ENCODE data around the gene IL18BP.
A peak's percentile ranks its signal among the peaks of the same experiment; 100 is the strongest.

IL18BP gene

DNA sequence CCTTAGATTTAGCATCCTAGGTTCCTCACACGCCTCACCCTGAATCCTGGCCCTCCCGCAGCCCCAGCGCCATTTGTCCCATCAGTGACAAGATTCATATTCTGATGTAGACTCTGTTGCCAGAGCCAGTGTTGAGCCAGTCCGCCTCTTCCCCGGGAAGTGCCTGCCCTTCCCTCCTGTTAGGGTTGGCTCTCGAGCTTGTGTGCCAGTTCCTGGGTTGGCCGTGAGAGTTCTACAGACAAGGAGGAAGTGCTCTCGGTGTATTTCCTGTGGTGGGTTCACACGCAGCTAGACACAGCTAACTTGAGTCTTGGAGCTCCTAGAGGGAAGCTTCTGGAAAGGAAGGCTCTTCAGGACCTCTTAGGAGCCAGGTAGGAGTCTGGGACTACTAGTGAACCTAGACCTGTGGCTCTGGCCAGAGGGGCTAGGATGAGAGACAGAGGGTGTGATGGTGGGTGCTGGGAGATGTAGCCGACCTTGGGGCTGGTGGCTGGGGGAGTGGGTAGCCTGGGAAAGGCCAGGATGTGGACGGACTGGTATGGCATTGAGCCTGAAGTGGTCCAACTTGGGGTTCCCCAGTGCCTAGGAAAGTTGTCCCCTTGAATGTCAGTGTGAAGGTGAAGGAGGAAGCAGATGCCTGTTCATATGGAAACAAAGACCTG is at the start of gene IL18BP:
Gene IL18BP (plus strand): TSS at position 261 of the 662 bp plus-strand sequence. CDS start 1,076 bp downstream, outside the sequence.
- no peak for DNase-seq (ENCODE audit: low read depth)

DNA sequence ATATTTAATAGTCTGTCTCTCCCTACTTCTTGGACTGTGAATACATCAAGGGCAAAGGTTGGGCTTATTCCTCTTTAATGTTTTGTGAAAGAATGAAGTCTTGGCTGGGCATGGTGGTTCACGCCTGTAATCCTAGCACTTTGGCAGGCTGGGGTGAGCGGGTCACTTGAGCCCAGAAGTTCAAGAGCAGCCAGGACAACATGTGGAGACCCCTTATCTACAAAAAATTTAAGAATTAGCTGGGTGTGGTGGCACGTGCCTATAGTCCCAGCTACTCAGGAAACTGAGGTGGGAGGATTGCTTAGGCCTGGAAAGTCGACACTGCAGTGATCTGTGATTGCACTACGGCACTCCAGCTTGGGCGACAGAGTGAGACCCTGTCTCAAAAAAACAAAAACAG is 49.7 kb upstream of the IL18BP start:
- DNase-seq (ENCODE audit: low read depth) = no peak

DNA sequence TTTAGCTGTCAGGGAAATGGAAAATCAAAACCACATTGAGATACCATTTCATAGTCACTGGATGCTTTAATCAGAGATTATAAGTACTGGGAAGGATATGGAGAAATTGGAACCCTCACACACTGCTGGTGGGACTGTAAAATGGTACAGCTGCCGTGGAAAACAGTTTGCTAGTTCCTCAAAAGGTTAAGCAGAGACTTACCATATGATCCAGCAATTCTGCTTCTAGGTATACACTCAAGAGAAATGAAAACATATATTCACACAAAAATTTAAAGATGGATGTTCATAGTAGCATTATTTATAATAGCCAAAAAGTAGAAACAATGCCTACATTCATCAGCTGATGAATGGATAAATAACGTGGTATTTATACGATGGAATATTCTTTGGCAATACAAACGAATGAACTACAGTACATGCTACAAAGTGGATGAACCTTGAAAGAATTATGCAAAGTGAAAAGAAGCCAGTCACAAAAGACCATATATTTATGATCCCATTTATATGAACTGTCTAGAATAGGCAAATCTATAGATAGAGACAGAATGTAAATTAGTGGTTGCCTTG is 46.9 kb upstream of the IL18BP start:
- DNase-seq (ENCODE audit: low read depth) = no peak

DNA sequence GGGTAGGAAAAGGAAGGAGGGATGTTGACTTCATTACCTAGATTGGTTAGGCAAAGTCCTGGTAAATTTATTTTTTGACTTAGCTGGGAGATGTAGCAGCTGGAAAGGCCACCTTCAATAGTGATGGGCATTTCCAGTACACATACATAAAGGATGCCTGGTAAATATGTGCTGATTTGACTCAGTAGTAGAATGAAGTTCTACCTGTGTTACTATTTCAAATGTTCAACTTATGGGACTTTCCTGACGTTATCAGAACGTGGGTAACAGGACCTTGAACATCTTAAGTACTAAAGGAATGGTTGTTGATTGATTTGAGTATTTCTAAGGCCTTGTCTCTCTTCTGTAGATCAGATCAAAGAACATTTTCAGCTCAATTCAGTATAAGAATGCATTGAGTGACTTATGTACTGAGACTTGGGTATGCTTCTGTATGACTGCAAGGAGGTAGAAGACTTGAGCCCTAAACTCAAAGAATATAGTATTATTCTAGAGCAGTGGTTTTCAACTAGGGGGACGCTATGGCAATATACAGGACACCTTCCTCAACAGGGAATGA is 42.7 kb upstream of the IL18BP start:
- DNase-seq (ENCODE audit: low read depth) = no peak

DNA sequence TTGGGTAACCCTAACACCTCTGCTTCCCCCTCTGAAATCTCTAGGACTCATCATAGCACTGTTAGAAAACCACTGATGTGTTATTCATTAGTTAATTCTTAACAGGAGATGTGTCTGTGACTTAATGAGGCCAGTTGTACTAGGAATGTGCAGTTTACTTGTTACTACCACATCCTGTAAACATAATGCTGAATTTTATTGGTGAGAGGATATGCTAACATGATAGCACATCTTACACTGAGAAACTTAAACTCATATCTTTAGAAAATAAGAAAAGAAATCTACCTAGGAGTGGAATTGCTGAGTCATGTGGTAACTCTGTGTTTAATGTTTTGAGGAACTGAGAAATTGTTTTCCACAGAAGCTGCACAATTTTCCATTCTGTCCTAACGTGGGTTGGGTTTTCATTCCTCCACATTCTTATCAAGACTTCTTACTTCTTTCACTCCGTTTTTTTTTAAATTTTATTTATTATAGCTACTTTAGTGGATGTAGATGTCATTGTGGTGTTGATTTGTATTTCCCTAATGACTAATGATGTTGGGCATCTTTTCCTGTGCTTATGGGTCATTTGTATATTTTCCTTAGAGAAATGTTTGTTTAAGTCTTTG is 36.2 kb upstream of the IL18BP start:
- DNase-seq (ENCODE audit: low read depth) = no peak

DNA sequence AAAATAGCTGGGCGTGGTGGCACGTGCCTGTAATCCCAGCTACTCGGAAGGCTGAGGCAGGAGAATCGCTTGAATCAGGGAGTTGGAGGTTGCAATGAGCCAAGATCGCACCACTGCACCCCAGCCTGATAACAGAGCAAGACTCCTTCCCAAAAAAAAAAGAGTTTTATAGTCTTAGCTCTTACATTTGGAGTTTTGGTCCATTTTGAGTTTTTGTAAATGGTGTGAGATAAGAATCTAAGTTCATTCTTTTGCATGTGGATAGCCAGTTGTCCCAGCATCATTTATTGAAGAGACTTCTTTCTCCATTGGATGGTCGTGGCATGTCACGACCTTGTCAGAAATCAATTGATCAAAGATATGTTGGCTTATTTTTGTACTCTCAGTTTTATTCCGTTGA is 35.2 kb upstream of the IL18BP start:
- DNase-seq (ENCODE audit: low read depth) = no peak

DNA sequence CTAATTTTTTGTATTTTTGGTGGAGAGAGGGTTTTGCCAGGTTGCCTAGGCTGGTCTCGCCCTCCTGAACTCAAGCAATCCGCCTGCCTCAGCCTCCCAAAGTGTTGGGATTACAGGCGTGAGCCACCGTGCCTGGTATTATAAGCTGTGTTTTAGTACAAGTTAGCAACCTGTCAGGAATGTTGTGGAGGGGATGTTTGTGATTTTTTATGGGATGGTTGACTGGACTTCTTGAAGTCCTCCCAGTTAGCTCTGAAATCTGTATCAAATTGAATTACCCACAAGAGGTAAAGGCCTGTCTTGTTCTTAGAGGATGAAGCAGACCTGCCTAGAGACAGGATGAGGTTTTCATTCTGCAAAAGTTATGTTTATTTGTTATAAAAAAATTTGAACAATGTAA is 34.1 kb upstream of the IL18BP start:
- no peak for DNase-seq (ENCODE audit: low read depth)

DNA sequence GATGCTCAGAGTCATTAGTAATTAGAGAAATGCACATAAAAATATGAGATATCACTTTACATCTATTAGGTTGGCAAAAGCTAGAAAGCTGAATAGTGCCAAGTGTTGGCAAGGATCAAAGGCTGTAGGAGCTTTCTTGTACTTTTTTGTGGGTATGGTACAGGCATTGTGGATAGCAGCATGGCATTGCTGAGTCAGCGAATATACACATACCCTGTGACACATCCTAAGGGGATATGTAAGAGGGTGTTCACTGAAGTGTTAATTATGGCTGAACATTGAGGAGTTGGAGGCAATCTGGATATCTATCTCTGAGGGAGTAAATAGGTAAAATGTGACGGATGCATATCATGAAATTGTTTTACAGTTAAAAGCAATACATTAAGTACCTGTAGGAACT is 27.0 kb upstream of the IL18BP start:
- DNase-seq (ENCODE audit: low read depth) = no peak

DNA sequence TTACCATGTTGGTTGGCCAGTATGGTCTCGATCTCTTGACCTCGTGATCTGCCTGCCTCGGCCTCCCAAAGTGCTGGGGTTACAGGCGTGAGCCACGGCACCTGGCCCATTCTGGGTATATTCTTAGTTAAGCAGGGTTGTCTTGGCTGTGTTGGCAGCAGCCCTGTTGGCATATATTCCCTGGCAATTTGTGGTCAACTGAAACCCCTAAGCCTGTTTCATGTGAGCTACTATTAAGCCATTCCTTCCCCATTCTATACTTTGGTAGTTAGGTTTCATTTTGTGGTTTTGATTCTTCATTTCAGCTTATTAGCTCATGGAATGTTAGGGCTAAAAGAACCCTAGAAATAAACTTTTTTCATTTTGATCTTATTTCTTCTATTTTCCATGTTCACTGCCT is 22.2 kb upstream of the IL18BP start:
- no peak for DNase-seq (ENCODE audit: low read depth)

DNA sequence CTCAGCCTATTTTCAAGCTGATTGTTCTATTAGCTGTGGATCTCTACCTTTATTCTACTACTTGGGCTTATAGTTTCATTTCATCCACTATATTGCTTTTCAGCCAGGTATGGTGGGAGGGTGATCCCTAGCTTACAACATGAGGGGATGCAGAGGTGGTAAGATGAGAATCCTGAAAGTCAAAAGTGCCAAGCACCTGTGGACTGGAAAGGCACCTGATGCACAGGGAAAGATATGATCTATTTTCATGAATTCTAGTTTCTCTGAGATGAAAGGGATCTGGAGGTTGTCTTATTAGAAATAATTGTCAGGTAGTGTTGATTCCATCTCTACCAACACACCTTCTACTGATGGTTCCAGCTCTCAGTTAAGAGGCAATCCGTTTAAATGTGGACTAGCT is 21.6 kb upstream of the IL18BP start:
- no peak for DNase-seq (ENCODE audit: low read depth)

DNA sequence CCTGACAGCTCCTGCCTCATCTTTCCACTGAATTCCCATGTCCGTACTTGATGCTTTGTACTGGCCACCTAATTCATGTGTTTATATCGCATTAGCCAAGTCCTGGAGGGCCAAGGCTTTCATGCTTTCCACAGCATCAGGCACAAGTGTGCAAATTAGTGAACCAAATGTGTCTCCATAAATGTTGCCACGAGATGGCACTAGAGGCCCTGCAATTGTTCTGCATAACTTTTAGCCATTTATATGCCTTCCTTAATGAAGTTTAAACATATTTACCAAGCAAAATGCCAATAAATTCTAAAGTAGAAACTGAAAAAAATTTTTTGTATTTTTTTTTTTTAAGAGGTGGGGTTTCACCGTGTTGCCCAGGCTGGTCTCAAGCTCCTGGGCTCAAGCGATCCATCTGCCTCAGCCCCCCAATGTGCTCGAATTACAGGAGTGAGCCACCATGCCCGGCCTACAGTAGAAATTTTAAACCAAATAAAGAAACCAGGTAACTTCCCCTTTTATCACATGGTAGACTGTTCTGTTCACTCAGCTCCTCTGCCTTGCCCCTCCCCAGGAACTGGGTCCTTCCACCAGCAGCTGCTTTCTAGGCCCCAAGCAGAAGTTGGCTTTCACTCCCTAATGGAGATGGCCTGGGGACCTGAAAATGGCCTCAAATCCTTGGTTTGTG is 20.8 kb upstream of the IL18BP start:
- peak; percentile 26 for DNase-seq (ENCODE audit: low read depth)

DNA sequence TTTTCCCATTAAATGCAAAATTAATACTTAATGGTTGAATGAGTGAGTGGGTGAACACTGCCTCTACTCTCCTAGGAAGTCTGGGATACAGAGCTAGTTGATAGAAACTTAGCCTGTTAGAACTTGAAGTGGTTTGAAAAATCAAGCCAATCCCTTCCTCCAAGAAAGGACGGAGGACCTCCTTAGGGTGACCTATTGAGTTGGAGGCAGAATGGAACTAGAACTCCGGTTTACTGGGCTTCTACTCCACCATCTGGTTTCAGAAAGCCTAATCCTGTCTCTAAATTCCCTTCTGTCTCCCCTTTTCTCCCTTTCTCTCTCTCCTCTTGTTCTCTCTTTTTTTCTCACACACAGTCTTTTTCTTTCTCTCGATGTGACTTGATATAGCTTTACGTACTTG is 19.6 kb upstream of the IL18BP start:
- no peak for DNase-seq (ENCODE audit: low read depth)

DNA sequence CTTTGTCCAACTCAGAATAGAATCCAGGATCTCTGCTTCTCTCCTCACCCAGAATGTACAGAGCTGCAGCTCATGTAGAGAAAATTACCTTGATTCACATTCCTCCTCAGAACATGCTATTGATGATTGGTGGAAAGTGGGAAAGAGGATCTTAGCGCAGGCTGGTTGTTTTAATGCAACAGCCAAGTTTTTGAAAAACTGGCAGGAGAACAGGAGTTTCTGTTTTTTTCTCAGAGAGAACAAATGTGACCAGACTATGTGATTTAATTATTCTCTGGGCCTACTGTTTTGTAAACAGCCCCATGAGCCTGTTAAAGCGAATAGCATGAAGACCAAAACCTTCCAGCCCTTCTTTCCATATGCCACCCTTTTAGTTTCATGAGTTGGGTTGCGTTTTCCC is 19.1 kb upstream of the IL18BP start:
- DNase-seq (ENCODE audit: low read depth) = no peak

DNA sequence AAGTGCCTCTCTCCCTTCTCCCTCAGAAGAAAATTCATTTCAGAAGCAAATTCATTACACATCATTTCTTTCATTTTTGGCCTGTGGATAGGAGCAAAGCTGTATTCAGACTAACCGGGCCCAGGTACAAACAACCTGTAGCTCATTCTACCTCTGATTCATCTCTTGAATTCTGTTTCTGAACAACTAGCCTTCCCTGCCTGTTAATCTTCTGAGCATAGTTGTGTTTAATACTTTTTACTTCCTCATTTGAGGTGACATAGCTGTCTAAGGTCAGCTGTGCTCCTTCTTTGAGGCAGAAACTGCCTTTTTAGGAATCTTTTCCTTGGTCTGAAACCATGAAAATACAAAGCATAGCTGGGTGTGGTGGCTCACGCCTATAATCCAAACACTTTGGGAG is 12.6 kb upstream of the IL18BP start:
- no peak for DNase-seq (ENCODE audit: low read depth)

DNA sequence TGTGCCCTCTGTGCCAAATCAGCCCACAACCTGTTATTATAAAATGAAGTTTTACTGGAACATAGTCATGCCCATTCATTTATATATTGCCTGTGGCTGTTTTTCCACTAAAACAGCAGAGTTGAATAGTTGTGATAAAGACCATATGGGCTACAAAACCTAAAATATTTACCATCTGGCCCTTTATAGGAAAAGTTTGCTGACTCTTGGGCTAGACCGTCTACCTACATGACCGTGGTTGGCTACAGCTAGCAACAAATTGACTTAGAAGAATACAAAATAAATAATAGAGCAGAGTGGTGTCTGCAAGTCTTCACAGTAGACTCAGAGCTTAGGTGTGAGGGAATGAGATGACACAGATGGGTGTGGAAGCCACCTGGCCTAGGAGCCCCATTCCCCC is 11.2 kb upstream of the IL18BP start:
- DNase-seq (ENCODE audit: low read depth) = no peak

DNA sequence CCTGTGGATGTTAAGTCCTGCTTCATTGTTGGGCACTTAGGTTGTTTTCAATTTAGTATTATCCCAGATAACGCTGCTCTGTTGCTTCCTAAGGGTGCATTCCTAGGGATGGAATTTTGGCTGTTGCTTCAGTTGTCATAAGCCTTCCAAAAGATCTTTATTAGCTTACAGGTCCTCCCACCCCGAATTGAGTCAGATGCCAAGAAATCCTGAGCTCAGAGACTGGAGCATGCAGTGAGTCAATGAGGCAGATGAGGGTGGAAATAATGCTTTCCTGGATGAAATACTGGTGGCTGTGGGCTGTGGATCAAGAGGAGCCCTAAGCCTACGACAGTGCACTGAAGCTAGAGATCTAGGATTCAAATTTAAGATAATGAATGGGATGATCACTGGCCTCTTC is 10.7 kb upstream of the IL18BP start:
- no peak for DNase-seq (ENCODE audit: low read depth)

DNA sequence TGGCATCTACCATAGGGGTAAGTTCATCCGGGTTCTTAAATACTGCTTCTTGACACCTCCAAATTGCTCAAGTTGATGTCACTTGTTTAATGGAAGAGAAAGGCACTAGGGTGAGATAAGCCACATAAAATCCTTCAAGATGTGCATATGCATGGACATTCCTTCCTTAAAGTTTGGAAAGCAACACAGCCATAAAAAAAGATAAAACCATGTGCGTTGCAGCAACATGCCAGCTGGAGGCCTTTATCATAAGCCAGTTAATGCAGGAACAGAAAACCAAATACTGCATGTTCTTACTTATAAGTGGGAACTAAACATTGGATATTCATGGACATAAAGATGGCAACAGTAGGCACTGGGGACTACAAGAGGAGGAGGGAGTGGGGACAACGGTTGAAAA is 8.0 kb upstream of the IL18BP start:
- DNase-seq (ENCODE audit: low read depth) = no peak

DNA sequence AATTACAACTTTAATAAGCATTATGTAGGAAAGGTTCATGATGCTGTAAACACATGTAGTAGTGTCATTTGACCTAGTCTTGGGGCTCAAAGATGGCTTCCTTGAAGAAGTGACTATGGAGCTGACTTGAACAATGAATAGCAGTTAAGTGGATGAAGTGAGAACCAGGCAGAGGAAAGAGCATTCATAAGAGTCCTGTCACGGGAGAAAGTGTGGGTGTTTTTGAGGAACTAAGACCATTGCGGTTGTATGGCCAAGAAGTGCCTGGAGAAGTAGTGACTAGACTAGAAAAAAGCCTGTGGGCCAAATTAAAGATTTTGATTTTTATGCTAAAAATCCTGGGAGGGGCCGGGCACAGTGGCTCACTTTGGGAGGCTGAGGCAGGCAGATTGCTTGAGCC is 7.2 kb upstream of the IL18BP start:
- DNase-seq (ENCODE audit: low read depth) = no peak

DNA sequence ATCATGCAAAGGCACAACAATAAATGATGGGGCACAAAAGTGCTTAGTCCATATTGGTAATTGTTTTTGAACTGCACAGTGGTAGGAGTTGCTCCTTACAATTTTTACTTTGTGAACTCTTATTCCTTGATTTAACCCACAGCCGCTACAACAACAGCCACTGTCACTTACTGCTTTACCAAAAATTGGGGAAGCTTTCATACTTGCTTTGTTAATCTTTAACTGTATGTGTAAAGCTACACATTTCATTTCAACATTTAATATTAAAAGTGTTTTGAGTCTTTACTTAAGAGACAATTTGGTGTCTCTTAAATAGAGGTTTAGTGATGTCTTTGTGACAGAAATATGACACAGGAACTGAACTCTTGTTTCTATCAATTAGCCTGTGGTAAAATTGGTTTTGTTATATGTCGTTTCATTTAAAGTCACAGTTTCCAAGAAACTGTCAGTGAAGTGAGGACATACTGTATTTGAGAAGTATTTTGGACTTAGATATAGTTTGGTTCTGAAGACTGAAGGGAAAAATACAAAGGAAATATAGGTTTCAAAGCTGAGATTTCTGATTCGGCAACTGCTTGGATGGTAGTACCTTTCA is 6.5 kb upstream of the IL18BP start:
- DNase-seq (ENCODE audit: low read depth) = no peak

DNA sequence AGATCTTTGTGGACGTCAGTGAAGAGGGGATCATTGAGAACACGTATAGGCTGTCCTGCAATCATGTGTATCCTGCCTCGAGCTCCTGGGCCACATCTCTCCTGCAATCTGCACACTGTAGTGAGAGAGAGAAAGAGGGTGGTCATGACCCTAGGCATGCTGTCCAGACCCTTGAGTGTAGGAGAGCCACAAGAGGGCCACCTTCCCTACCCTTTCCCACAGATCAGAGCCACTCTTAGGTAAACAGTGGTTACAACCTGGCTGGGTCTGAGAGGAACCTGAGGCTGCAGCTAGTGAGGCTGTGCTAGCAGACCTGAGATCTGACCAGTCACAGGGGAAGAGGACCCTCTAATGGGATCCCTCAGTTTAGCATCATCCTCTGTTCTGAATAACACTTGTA is 3.9 kb upstream of the IL18BP start:
- DNase-seq (ENCODE audit: low read depth) = no peak

DNA sequence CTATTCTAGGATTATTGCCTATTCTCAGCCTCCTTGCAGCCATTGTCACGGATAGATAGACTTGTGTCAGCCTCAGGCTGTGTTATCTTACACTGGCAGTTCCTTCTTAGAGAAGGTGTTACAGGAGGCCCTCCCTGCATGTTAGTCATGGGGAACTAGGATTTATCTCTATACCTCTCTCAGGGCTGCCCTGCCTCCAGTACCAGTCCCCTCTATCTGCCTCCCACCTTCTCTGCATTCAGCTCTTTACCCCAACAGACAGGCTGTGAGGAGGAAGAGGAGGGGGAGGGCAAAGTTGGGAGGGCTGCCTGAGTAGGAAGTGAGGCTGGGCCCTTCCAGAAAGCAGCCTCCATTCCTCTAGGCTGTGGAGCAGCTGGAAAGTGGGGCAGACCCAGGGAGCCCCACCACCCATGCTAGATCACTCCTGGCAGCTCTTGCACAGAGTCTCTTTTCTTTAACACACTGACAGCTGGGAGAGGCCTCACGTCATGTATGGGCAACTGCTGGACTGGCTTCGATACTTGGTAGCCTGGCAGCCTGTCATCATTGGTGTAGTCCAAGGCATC is 2.9 kb upstream of the IL18BP start:
- no peak for DNase-seq (ENCODE audit: low read depth)

DNA sequence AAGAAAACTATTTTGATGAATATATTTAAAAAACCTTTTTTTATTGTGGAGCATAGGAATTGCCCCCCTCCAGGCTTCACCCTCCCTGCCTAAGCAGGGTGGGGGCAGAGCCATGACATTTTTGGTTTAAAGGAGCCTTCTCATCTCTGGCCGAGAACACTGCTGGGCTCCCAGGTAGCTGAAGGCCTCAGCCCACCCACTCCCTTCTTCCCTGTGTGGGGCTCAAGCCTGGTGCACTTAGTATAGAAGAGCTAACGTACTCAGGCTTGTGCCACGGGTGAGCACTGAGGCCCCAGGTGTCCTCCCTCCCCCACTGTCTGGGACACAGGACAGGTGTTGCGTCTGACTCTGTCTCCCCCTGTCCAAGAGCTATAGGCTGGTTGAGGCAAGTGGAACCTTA is 2.2 kb upstream of the IL18BP start:
- DNase-seq (ENCODE audit: low read depth) = no peak

All from stimulated activated CD4-positive, alpha-beta T cell treated with anti-CD3 and anti-CD28 coated beads, Interleukin-2, amount 100 ng/mL, for 4 hours (primary cell).